Psoas muscle (tissue), 8 donors: ENCODE measurements around the gene FLNA. TPM values are rescaled to one million over a fixed set of nuclear protein-coding genes. Genes with fewer than 3 reads are reported as not detected.

Source experiments
- ATAC-seq, 4 donors: fragments of 200-7000 bp; cut with Tn5 transposase; one replicate each; pipeline ENCODE4 v1.9.1; 2020; ENCODE audit warnings: moderate library complexity in 3 of 4, mild to moderate bottlenecking in 2 of 4
- DNase-seq, 2 donors: peaks; one replicate each; pipeline ENCODE4 v3.0.0-alpha.2; 2020
- H3K27ac ChIP-seq: fragments of 200-600 bp; one replicate; pipeline ENCODE4 v1.8.0; 2022
- H3K27me3 ChIP-seq, 3 donors: fragments of 200-600 bp in 1 of 3; one replicate each; pipeline versions ENCODE4 v1.6.1 to v1.8.0; 2013 to 2022; ENCODE audit warnings: low read length in 2 of 3, mild to moderate bottlenecking in 2 of 3, moderate library complexity in 1 of 3; ENCODE audit not compliant: insufficient read depth in 3 of 3
- H3K36me3 ChIP-seq, 2 donors: fragments of 200-600 bp in 1 of 2; one replicate each; pipeline versions ENCODE4 v1.6.1 to v1.8.0; 2013 to 2022; ENCODE audit warnings: low read depth in 1 of 2, mild to moderate bottlenecking in 1 of 2, moderate library complexity in 1 of 2; ENCODE audit not compliant: insufficient read depth in 1 of 2
- H3K4me1 ChIP-seq: fragments of 200-600 bp; one replicate; pipeline ENCODE4 v1.8.0; 2022
- H3K4me3 ChIP-seq: fragments of 200-600 bp; one replicate; pipeline ENCODE4 v1.8.0; 2022; ENCODE audit warnings: mild to moderate bottlenecking
- H3K9me3 ChIP-seq: fragments of 200-600 bp; one replicate; pipeline ENCODE4 v1.8.0; 2022
- CTCF ChIP-seq: fragments of 200-600 bp; IDR thresholded peaks from one replicate; pipeline ENCODE4 v1.8.0; 2022; ENCODE audit warnings: antibody characterized with exemption
- WGBS, 3 donors: extraction: QIAGEN DNeasy Blood & Tissue Kit; methylation state at CpG; one replicate each; pipeline versions ENCODE4 v1.1.6 to v1.1.7; 2013; 5-methylcytosine and 5-hydroxymethylcytosine counted together
- intact Hi-C, 2 donors: fragments of 100-400 bp; cut with DNase I; formaldehyde crosslinking; loops; one replicate each; pipeline versions ENCODE4 v1.11.0 to v1.14.2; 2022
- polyA plus RNA-seq, 3 donors: library from polyadenylated mRNA; stranded (reverse); fragments of 200-250 nt; gene quantifications; one replicate each; pipeline ENCODE4 v1.2.3, GENCODE V29; 2013
- total RNA-seq, 4 donors: library from RNA; stranded (reverse); fragmentation: NEBNext Ultra II Directional in 2 of 4; extraction: Animal tissue kit (Norgen Biotek cat#: 25700) in 2 of 4; gene quantifications; one replicate each; pipeline versions ENCODE4 v1.2.1 to v1.2.4, GENCODE V29; 2021 to 2023
- donor health status: healthy with polysubstance abuse.
- donor health status: DM: no; HTN: no; CAD: no; lungs with moderate emphysema.
- donor health status: Bipolar disorder and iron deficiency.
- donor health status: healthy.
- donor health status: DM: yes; HTN: yes; CAD: no.
- donor health status: DM: no; HTN: no; CAD: no.
- donor health status: DM: no; HTN: no; CAD: no.
- donor health status: DM: yes; HTN: yes; CAD: no.

FLNA gene
- total and polyA plus RNA-seq, 7 donors, result 45.7 to 106 (median 67.4) TPM

GRCh38 chrX:154350429-154351182 lies 23.8 kb downstream of the FLNA start:
- WGBS, 3 donors, result 86 to 89% (median 89%) methylated on average over 15 to 19 of the region's 19 CpGs
- H3K4me1 ChIP-seq, result no peaks in the 10 kb centered on the region
- H3K27me3 ChIP-seq, result no peaks in the 10 kb centered on the region
- TF ChIP-seq CTCF, result no peak
- no peak overlapping the region for H3K27ac ChIP-seq
- no peaks in the 10 kb centered on the region for H3K9me3 ChIP-seq
- intact Hi-C loops, result no loop called here
- H3K4me3 ChIP-seq, result no peak overlapping the region
- H3K36me3 ChIP-seq, result peaks cover 0 to 39% of the 10 kb centered on the region in 2 donors
- peak; percentile 9 to 20 for DNase-seq
- no peak for ATAC-seq

GRCh38 chrX:154349979-154350378 lies 24.5 kb downstream of the FLNA start:
- no peaks in the 10 kb centered on the region for H3K9me3 ChIP-seq
- H3K4me3 ChIP-seq, result no peak overlapping the region
- ATAC-seq (no peak), DNase-seq (peak in 1 of 2 donors; percentile 26)
- no peaks in the 10 kb centered on the region for H3K27me3 ChIP-seq
- WGBS, 3 donors, result 84 to 88% (median 85%) methylated on average over 13 to 15 of the region's 15 CpGs
- no peak overlapping the region for H3K27ac ChIP-seq
- no peaks in the 10 kb centered on the region for H3K4me1 ChIP-seq
- H3K36me3 ChIP-seq, result peaks cover 0 to 39% of the 10 kb centered on the region in 2 donors
- intact Hi-C loops, result no loop called here
- no peak for TF ChIP-seq CTCF

GRCh38 chrX:154349359-154349935 lies 25.0 kb downstream of the FLNA start:
- no peak overlapping the region for H3K4me3 ChIP-seq
- H3K27me3 ChIP-seq, result no peaks in the 10 kb centered on the region
- no peaks in the 10 kb centered on the region for H3K9me3 ChIP-seq
- DNase-seq (peak; percentile 11 to 30), ATAC-seq (no peak)
- intact Hi-C loops, result no loop called here
- WGBS, 3 donors, result 82 to 86% (median 83%) methylated on average over 11 to 19 of the region's 19 CpGs
- no peak for TF ChIP-seq CTCF
- no peak overlapping the region for H3K27ac ChIP-seq
- H3K36me3 ChIP-seq, result peaks cover 0 to 34% of the 10 kb centered on the region in 2 donors
- H3K4me1 ChIP-seq, result no peaks in the 10 kb centered on the region

- Histone ChIP-seq H3K4me3 (no peak overlapping the region), H3K4me1 (no peaks in the 10 kb centered on the region), H3K36me3 (peaks cover 0 to 29% of the 10 kb centered on the region in 2 donors), H3K9me3 (no peaks in the 10 kb centered on the region), H3K27ac (no peak overlapping the region), H3K27me3 (no peaks in the 10 kb centered on the region)
- no peak for TF ChIP-seq CTCF
- ATAC-seq (no peak), DNase-seq (peak; percentile 15 to 49)
- intact Hi-C loops, result no loop called here
- WGBS, 3 donors, result 91 to 94% (median 92%) methylated on average over 13 to 24 of the region's 24 CpGs
Observed at GRCh38 chrX:154348646-154349358, 25.6 kb downstream of the FLNA start.
